Endometrium (tissue), 2 donors: ENCODE data around the gene TAS2R7.
A peak's percentile ranks its signal among the peaks of the same experiment; 100 is the strongest.
"Not testable (repeated sequence)": the region's sequence is repeated elsewhere in the genome, so short reads cannot be mapped to it uniquely, and the experiment has no call there.

Experiments
- FAIRE-seq: peaks from 2 replicates; lab custom pipeline; 2012; peaks lifted over from hg19 to GRCh38; lab: Jason Lieb, UNC
- donor health status: control.
- donor health status: control.

TAS2R7 gene, protein sequence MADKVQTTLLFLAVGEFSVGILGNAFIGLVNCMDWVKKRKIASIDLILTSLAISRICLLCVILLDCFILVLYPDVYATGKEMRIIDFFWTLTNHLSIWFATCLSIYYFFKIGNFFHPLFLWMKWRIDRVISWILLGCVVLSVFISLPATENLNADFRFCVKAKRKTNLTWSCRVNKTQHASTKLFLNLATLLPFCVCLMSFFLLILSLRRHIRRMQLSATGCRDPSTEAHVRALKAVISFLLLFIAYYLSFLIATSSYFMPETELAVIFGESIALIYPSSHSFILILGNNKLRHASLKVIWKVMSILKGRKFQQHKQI

DNA sequence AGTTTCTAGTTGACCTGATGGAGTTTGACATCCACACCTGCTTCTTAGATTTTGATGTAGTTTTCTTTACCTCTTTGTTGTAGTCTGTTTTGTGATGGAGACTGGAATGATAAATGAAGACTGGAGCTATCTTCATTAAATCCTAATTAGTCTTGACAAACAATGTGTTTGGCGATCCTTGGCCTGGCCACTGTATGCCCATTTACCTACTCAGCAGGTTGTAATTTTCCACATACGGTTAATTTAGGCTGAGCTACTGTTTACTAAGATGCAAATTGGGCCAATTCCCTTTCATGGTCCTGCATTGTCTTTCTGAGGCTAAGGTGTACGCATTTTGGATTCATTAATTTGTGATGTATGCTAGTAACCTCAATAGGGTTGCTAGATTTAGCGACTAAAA is at the start of gene TAS2R7:
Gene TAS2R7 (minus strand): TSS at position 41 of the 400 bp plus-strand sequence. CDS start 57 bp downstream, outside the sequence.
- FAIRE-seq, result no peak

DNA sequence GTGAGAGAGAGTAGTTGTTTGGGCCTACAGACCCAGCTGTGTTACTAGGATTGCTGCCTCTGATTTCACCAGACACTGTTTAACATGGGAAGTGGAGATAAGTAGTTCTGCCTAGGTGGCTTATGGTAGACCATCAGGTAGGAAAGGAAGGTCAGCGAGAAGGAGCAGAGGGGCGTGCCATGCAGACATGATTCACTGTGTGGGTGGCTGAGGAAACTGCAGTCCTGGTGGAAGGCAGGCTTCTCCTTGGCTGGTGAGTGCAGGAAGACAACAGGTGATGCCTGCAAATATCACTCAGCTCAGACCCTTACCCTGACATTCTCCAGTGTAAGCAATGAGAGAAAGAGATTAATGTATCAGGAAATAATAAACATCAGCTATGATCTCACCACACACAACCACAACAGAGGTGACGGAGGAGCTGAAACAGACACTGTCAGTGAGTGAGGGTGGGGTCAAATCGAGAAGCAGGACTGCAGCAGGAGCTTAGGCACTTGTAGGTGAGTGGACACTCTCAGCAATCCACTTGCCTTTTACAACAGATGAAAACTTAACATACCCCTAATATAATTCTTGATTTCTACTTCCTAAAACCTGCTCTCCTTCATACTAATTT is 48.9 kb upstream of the TAS2R7 start:
- no peak for FAIRE-seq

DNA sequence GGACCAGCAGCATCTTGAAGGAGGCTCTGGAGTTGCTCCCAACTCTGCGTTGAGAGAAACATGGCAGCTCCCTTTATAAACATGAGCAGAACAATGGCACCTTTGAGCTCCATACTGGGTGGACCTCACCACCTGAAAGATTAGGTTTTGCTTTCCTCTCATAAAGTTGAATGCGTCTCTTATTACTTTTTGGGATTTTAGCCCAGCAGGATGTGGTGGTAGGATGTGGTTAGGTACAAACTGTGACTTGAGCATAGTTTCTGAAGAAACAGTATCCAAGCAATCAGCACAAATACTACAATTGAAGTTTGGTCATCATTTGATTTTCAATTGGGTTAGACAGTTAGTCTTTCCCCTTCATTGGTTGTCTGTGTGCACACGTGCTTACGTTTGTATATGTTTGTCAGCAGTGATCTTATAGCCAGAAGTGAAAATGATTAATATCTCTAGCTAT is 47.0 kb upstream of the TAS2R7 start, which contains the start of gene PRR4:
Gene PRR4 (minus strand): TSS at position 51 of the 454 bp plus-strand sequence. CDS start 38 bp downstream, at position 13.
- no peak for FAIRE-seq

DNA sequence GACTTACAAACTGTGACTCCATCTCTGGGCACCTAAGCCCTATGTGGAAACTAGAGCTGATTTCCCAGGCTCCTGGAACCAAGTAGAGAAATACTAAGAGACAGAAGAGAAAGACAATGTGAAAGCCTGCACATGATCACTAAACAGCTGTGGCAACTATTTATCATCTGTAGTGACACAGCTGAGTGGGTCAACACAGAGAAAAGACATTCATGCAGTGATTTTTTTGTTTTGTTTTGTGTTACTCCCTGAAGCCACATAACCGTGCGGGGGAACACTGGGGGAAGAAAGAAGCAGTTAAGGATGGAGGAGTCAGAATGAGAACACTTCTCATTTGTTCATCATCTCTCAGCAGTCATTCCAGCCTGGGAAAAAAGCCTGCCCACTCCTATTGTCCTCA is 45.3 kb upstream of the TAS2R7 start:
- no peak for FAIRE-seq

DNA sequence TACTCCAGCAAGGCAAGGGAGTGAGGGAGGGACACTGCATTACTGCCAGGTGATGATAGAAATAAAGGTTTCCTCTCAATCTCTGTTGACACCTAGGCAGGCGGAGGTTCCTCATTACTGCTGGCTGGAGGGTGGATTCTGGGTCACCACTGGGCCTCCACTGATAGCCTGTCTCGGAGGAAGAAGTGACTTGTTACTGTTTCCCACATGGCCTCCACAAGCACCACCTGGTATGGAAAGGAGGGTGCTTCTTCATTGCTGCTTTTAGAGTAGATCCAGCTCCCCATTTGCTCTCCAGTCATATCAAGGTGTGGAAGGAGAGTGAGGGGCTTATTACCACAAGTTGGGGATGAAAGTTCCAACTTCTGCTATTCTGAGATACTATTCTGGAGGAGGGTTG is 40.4 kb upstream of the TAS2R7 start:
- no peak for FAIRE-seq

DNA sequence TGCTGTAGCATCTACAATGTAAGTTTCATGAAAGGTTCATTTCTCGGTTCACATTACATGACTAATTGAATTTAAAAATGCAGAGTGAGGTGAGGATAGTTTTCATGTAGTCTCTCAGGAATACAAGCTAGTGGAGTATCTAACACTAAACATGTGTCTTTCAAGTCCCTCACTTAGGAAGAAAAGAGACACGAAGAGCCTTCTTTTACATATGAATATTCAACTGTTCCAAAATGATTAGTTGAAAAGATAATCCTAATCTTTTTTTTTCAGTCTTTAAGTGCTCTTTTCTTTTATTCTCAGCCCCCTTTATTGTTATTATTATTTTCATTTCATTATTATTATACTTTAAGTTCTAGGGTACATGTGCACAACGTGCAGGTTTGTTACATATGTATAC is 36.0 kb upstream of the TAS2R7 start:
- no peak for FAIRE-seq

DNA sequence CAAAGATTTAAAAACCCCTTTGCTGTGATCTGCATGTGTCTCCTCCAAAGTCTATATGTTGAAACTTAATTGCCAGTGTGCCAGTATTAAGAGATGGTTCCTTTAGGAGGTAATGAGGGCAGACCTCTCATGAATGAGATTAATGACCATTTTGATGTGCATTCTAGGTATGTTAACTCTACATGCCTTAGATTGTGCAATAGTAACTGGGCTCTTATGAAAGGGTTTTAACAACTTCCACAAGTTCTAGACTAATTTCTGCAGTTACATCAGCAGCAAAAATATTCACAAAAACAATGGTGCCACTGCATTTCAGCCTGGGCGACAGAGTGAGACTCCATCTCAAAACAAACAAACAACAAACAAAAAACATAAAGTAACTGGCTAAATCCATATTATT is 27.6 kb upstream of the TAS2R7 start:
- no peak for FAIRE-seq

DNA sequence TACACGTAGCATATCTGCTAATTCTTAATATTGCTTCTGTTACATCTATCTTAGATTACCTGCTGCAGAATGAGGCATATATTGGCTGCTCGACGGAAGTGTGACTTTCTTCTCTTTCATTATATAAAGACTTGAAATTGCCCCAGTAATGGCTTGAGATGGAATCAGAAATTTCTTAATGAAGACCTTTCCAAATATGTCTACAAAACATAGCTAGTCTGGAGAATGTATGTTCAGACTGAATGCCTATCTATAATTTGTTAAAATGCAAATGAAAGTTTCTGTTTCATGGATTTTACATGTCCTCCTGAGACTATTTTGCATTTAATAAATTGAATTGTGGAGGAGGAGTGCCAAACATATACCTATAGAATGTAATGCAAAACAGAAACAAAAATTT is 23.8 kb upstream of the TAS2R7 start, which contains the start of gene TAS2R10:
Gene TAS2R10 (minus strand): TSS at position 101 of the 400 bp plus-strand sequence. CDS start 89 bp downstream, at position 12.
- no peak for FAIRE-seq

DNA sequence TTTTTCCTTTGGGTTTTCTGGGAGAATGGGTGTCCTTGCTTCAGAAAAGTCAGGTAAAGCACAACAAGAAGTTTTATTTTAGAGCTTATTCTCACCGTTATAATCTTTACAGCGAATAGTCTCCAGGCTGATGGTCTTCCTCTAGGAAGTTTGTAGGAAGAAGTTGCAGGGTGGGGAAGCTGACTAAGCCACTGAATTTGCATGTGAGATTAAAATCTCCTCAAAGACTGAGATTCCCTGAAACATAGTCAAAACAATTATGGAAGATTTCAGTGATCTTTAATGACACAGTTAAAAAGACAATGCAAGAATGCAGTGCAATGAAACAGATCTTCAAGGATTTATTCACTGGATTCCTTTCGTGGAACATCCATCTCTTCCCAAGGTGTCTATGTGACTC is 22.5 kb upstream of the TAS2R7 start:
- no peak for FAIRE-seq

DNA sequence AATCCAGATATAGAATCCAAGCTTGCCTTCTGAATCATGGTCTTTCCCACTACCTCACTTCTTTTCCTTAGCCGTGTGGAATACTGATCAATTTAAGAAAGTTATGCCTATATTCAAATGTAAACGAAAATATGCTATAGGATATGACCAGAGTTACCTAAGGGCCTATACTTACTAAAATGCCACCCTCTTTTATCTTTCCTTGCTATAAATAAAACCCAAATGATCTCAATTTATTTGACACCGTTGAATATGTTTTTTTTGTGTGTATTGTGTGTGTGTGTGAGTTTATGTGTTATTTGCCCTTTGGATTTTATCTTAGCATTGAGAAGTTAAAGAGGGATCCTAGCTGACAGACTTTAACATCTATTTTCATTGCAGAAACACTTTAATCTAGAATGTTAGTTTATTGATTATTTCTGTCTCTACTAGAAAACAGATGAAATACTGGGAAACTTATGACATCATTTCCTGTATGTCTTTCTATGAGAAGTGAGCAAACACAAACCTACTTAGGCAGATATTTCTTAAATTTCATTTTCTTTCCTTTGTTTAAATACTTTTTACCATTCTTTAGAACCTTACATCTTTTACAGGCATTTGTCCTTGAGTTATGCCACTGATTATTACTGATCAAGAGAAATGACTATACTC is 9.6 kb upstream of the TAS2R7 start:
- no peak for FAIRE-seq

DNA sequence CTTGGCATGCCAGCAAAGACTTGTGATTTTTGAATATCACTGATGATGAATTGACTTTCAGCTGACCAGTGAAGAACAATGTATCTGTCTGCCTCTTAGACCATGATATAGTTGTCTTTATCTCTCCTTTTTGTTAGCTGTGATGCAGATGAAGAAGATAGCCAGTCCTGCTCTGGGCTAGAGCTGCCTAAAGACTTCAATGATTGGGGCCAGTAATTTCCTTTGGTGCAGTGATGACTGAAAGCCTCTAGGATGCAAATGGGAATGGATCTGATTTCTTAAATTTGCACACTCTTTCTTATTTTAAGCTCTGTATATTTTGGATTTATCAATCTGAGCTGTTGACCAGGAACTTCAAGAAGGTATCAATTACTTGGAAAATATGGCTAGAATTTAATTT is 7.6 kb upstream of the TAS2R7 start, which contains the start of gene TAS2R9:
Gene TAS2R9 (minus strand): TSS at position 101 of the 400 bp plus-strand sequence. CDS start 93 bp downstream, at position 8.
- FAIRE-seq, result no peak

DNA sequence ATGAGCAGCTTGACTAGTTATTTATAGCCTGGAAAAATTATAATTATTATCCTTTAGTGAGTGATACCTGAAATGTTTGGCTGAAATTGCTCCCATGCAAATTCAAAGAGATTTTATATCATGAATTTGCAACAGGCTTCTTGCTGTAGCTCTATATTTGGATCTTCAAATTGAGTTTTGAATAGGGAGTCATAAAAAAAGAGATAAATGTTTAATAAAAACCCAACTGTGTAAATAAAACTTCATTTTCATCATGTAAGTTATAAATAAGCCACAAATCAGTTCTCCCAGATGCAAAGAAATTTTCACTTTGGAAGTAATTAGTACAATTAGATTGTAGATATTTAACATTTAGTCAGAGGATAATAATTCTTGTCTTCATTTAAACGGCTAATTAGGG is 4.8 kb upstream of the TAS2R7 start, which contains the start of gene TAS2R8:
Gene TAS2R8 (minus strand): TSS at position 101 of the 400 bp plus-strand sequence. CDS start 306 bp downstream, outside the sequence.
- FAIRE-seq, result no peak

DNA sequence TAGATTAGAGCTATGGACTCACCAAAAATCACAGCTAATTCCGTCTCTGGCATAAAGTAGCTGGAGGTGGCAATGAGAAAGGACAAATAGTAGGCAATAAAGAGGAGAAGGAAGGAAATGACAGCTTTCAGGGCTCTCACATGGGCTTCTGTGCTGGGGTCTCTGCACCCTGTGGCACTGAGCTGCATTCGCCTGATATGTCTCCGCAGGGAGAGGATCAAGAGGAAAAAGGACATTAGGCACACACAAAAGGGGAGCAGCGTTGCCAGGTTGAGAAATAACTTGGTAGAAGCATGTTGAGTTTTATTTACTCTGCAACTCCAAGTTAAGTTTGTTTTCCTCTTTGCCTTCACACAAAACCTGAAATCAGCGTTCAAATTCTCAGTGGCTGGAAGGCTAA is 686 bp downstream of the TAS2R7 start:
- FAIRE-seq, result no peak

DNA sequence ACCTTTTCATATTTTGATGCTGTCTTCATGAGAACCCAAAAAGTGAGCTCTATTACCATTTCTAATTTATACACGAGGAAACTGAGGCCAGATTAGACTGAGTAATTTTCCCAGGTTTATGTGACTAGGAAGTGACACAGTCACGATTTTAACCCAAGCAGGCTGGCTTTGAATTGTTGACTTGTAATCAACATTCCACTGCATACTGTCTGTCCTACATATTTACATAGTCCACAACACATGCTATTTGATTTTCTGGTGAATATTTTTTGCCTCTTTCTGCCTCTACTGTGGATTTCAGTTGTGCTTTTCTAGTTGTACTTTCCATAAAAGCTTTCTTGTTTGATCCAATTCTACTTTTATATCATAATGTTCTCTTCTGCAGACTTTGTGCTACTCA is 8.2 kb downstream of the TAS2R7 start:
- no peak for FAIRE-seq

DNA sequence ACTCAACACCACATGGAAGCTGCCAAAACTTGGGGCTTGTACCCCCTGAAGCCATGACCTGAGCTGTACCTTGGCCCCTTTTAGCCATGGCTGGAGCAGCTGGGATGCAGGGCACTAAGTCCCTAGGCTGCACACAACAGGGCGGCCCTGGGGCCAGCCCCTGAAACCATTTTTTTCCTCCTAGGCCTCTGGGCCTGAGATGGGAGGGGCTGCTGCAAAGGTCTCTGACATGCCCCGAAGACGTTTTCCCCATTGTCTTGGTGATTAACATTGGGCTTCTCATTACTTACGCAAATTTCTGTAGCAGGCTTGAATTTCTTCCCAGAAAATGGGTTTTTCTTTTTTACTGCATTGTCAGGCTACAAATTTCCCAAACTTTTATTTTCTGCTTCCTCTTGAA is 10.7 kb downstream of the TAS2R7 start:
- not testable (repeated sequence) for FAIRE-seq

DNA sequence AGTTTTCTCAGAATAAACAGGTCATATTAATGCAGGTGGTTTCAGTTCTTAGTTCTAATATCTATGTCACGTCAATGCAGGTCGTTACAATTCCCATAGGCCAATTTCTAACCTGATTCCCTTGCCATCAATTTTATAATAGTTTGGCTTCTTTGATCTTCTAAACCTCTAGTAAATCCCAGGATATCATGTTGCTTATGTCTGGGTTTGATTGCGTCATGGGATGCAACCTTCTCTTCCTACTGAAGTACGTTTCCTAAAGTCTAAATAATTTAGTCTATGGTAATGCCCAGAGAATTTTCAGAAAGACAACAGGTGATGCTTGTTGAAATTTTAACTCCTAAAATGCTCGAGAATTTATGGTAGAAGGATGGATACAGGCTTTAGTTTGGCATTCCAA is 19.2 kb downstream of the TAS2R7 start:
- FAIRE-seq, result no peak

DNA sequence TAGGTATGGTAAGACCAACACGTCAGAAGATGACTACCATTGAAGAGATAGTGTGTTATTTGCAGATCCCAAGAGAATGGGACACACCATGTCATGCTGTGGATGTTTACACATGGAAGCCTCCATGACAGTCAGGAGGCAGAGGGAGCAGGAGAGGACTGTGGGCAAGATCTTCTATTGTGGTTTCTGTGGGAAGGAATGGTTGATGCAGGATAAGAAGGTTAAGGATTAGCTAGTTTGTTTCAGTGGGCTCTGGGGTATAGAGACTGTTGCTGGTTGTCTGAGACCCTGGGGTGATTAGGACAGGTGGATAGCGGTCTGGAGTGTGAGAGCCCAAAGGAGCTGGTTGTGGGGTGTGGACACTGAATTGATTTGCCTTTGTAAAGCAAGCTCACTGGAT is 23.3 kb downstream of the TAS2R7 start:
- FAIRE-seq, result no peak

DNA sequence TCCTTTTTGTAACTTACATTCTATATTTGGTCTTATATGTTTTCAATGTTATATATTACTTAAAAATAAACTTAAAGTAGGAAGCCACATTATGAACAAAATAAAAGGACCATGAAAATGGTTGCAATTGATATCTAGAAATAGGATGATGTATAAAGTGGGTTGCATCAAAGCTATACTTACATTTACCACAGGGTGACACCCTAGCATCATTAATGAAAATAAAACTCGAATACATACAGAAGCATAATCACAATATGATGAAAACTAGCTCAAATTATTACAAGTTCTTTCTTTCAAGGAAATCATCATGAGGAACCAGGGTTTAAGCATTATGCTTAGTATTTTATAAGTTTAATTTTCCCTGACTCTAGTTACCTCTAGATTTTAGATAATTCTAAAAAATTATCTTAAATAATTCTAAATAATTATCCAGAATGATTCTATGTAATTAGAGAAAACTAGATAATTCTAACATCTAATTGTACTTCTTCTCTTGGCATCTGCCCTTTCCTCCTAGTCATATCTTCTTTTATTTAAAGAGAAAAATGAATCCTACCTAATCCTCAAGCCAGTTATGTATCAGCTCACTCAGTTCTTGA is 31.2 kb downstream of the TAS2R7 start:
- FAIRE-seq, result peak; percentile 94

DNA sequence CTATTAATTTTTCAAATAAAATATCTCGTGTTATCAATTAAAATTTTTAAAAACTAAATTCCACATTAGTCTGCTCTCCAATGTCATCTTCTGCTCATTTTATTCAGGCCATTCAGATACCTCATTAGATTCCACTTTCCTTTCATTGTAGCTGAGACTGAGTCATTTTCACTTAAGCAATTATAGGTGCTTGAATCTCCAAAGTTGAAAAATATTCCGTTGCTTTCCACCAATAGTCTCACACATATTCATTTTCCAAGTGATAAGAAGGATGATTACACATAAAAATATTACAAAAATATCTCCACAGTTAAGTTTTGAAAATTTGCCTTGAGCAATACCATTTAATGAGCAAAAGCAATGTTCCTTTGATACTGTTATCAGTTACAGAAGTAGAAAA is 42.8 kb downstream of the TAS2R7 start:
- no peak for FAIRE-seq

DNA sequence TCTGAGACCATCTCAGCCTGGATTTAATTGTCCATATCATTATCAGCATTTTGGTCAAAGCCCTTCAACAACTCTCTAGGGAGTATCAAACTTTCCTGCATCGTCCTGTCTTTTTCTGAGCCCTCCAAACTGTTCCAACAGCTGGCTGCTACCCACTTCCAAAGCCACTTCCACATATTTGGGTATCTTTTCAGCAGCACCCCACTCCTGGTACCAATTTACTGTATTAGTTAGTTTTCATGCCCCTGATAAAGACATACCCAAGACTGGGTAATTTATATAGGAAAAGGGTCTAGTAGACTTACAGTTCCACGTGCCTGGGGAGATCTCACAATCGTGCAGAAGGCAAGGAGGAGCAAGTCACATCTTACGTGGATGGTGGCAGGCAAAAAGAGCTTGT is 46.2 kb downstream of the TAS2R7 start:
- no peak for FAIRE-seq

DNA sequence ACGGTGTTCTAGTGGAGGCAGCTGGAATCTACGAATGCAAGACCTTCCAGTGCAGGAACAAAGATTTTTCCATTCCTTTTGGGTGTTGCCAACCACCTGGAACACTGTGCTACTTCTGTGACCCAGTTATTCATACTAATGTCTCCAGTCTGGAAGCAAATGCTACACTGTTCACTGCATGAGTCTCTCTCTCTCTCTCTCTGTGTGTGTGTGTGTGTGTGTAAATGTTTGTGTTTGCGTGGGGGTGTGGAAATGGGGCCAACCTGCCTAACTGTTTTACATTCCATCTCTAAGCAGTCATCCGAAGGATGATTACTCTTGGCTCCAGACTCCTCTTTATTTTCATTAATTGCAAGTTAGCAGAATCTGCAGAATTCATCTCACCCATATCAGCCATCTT is 49.4 kb downstream of the TAS2R7 start:
- no peak for FAIRE-seq
